OCI-LY3 (cell line): ENCODE measurements around the gene ZCCHC10.
"Not testable (repeated sequence)": the region's sequence is repeated elsewhere in the genome, so short reads cannot be mapped to it uniquely, and the experiment has no call there.

Experiments used
- H2AFZ ChIP-seq: fragments of 200-600, 300-600 bp; shearing (Covaris generic); 2 replicates; pipeline ENCODE4 v1.6.0; 2014; ENCODE audit warnings: antibody characterized with exemption, low read depth, low read length
- H3K27ac ChIP-seq: fragments of 200-600, 300-600 bp; sonication (generic); 2 replicates; pipeline ENCODE4 v1.5.1; 2014; ENCODE audit warnings: mild to moderate bottlenecking, low read length, moderate library complexity, mixed read lengths
- H3K27me3 ChIP-seq: fragments of 200-600, 300-600 bp; sonication (generic); 2 replicates; pipeline ENCODE4 v1.6.1; 2014; ENCODE audit warnings: low read depth, low read length, mixed read lengths
- H3K36me3 ChIP-seq: fragments of 200-600, 300-600 bp; sonication (generic); replicated peaks from 2 replicates; pipeline ENCODE3; 2014; ENCODE audit warnings: low read depth, low read length, mixed read lengths
- H3K4me1 ChIP-seq: fragments of 300-600, 200-600 bp; sonication (generic); 2 replicates; pipeline ENCODE4 v1.6.1; 2014; ENCODE audit warnings: low read length, mixed read lengths
- H3K4me2 ChIP-seq: fragments of 200-600, 300-600 bp; sonication (generic); 2 replicates; pipeline ENCODE4 v1.6.1; 2014; ENCODE audit warnings: low read length, mixed read lengths
- H3K4me3 ChIP-seq: fragments of 300-600, 200-600 bp; sonication (generic); 2 replicates; pipeline ENCODE4 v1.5.1; 2014; ENCODE audit warnings: antibody characterized with exemption, mild to moderate bottlenecking, low read length, moderate library complexity
- H3K79me2 ChIP-seq: fragments of 300-600, 200-600 bp; shearing (Covaris generic); 2 replicates; pipeline ENCODE4 v1.6.1; 2014; ENCODE audit warnings: mild to moderate bottlenecking, low read length, mixed read lengths
- H3K9ac ChIP-seq: fragments of 300-600, 200-600 bp; shearing (Covaris generic); 2 replicates; pipeline ENCODE4 v1.6.0; 2014; ENCODE audit warnings: mild to moderate bottlenecking, low read length, moderate library complexity
- H3K9me3 ChIP-seq: fragments of 200-600, 300-600 bp; shearing (Covaris generic); 2 replicates; pipeline ENCODE4 v1.6.1; 2014; ENCODE audit warnings: low read length, mixed read lengths; ENCODE audit not compliant: insufficient read depth
- H4K20me1 ChIP-seq: fragments of 200-600, 300-600 bp; sonication (generic); 2 replicates; pipeline ENCODE4 v1.6.1; 2016; ENCODE audit warnings: low read length, mixed read lengths; ENCODE audit not compliant: insufficient read depth
- CTCF ChIP-seq: fragments of 200-600, 300-600 bp; sonication (generic); IDR thresholded peaks from 2 replicates; pipeline ENCODE4 v1.5.1; 2014; ENCODE audit warnings: antibody characterized with exemption, low read length, low read depth
- EZH2phosphoT487 ChIP-seq: fragments of 200-600 bp; shearing (Covaris generic); IDR thresholded peaks from 2 replicates; pipeline ENCODE4 v1.6.1; 2018; ENCODE audit warnings: antibody characterized with exemption, mixed run types, low read depth

ZCCHC10 gene

DNA sequence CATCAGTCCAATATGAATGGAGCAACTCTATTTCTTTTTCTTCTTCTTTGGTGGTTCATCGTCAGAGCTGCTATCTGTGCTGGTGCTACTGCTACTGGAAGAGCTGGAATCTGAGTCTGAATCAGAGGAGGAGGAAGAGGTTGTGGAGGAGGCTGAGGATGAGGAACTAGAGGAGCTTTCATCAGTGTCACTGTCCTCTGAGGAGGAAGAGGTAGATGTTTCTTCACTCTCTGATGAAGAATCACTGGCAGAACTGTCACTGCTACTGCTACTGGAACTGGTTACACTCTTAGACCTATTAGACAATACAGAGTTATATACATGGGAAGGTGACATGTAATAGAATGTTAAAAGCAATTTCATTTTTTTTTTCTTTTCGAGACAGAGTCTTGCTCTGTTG lies 27.8 kb downstream of the ZCCHC10 start:
- no peak overlapping the region for H3K27ac ChIP-seq

GRCh38 chr5:132996307-132996706 lies 30.0 kb downstream of the ZCCHC10 start:
- H3K4me2 ChIP-seq = no peak overlapping the region
- no peak overlapping the region for H2AFZ ChIP-seq
- no peak overlapping the region for H3K27ac ChIP-seq
- no peaks in the 10 kb centered on the region for H4K20me1 ChIP-seq
- no peaks in the 10 kb centered on the region for H3K27me3 ChIP-seq
- H3K9me3 ChIP-seq = no peaks in the 10 kb centered on the region
- H3K9ac ChIP-seq = no peak overlapping the region
- no peak overlapping the region for H3K4me3 ChIP-seq
- H3K79me2 ChIP-seq = no peaks in the 10 kb centered on the region
- TF ChIP-seq CTCF (no peak), EZH2phosphoT487 (no peak)
- no peaks in the 10 kb centered on the region for H3K36me3 ChIP-seq
- no peaks in the 10 kb centered on the region for H3K4me1 ChIP-seq

More for the DNA sequence above, 27.8 kb downstream of the ZCCHC10 start:
- no peaks in the 10 kb centered on the region for H3K79me2 ChIP-seq
- no peak overlapping the region for H3K4me2 ChIP-seq
- no peak overlapping the region for H2AFZ ChIP-seq
- TF ChIP-seq CTCF (no peak), EZH2phosphoT487 (no peak)
- H3K27me3 ChIP-seq = no peaks in the 10 kb centered on the region
- H3K36me3 ChIP-seq = no peaks in the 10 kb centered on the region
- no peaks in the 10 kb centered on the region for H3K9me3 ChIP-seq
- no peak overlapping the region for H3K9ac ChIP-seq
- H3K4me1 ChIP-seq = no peaks in the 10 kb centered on the region
- H3K4me3 ChIP-seq = no peak overlapping the region
- no peaks in the 10 kb centered on the region for H4K20me1 ChIP-seq

GRCh38 chr5:132987531-132988408 lies 38.6 kb downstream of the ZCCHC10 start:
- Histone ChIP-seq H3K27ac (no peak overlapping the region), H4K20me1 (no peaks in the 10 kb centered on the region), H3K4me1 (no peaks in the 10 kb centered on the region), H3K36me3 (no peaks in the 10 kb centered on the region), H3K9ac (no peak overlapping the region), H3K79me2 (no peaks in the 10 kb centered on the region), H3K4me3 (no peak overlapping the region), H2AFZ (no peak overlapping the region), H3K27me3 (no peaks in the 10 kb centered on the region), H3K4me2 (no peak overlapping the region), H3K9me3 (no peaks in the 10 kb centered on the region)
- no peak for TF ChIP-seq CTCF
- no peak for TF ChIP-seq EZH2phosphoT487

- H4K20me1 ChIP-seq, H3K4me1 ChIP-seq, H3K79me2 ChIP-seq, H3K4me3 ChIP-seq, H3K4me2 ChIP-seq, H3K27me3 ChIP-seq, H2AFZ ChIP-seq, H3K9ac ChIP-seq, H3K27ac ChIP-seq, H3K9me3 ChIP-seq, H3K36me3 ChIP-seq: not testable (repeated sequence)
Observed at GRCh38 chr5:132982971-132983370, 43.4 kb downstream of the ZCCHC10 start.
